ENCODE measurements around the gene CGB7. TPM values are rescaled to one million over a fixed set of nuclear protein-coding genes. Genes with fewer than 3 reads are reported as not detected.

The CGB7 gene
- total and polyA plus RNA-seq, 10 of the 15 experiments (the other 5 are each of a cell fraction or from before 2014, with no cell fraction given): 0.06 TPM; not detected in 9

- 30% methylated on average over 3 of the region's 3 CpGs for WGBS (ENCODE audit: insufficient coverage, insufficient replicate concordance, low lambda C conversion rate, missing lambda C conversion rate)
- Histone ChIP-seq H3K4me3 (no peak overlapping the region), H3K4me2 (ENCODE audit: control insufficient read depth, insufficient read depth) (no peak overlapping the region), H3K27ac (ENCODE audit: control insufficient read depth, insufficient read depth) (no peak overlapping the region), H3K9me3 (replicated peaks; ENCODE audit: control insufficient read depth, insufficient read depth, low read length) (no peaks in the 10 kb centered on the region; the same call in 2 of the 3 replicates), H3K27me3 (replicated peaks in 1 of 2; ENCODE audit: control insufficient read depth in 2 of 2, insufficient read depth in 2 of 2, low read length in 1 of 2) (peaks cover 2 to 3% of the 10 kb centered on the region in 2 experiments), H3K9ac (ENCODE audit: control insufficient read depth, insufficient read depth, low read length) (no peak overlapping the region), H4K20me1 (ENCODE audit: control insufficient read depth, insufficient read depth) (no peaks in the 10 kb centered on the region), H3K79me2 (ENCODE audit: control insufficient read depth, insufficient read depth, low read length) (no peaks in the 10 kb centered on the region), H3K36me3 (ENCODE audit: control insufficient read depth in 2 of 2, insufficient read depth in 2 of 2, low read length in 1 of 2) (no peaks in the 10 kb centered on the region), H2AFZ (ENCODE audit: control insufficient read depth, low read depth, low read length) (no peak overlapping the region), H3K4me1 (ENCODE audit: control insufficient read depth, insufficient read depth, low read length) (no peaks in the 10 kb centered on the region)
- CTCF ChIA-PET: no interaction called here
- intact Hi-C loops (cut with micrococcal nuclease; ENCODE audit: unreplicated experiment): no loop called here
- POLR2A ChIA-PET: no interaction called here
- SMC1A ChIA-PET (ENCODE audit: uncharacterized antibody, unreplicated experiment): interaction anchor here (0.9 kb wide), 1 partner anchor 156 kb away, joined by 3 read pairs; no protein-coding TSS in a partner anchor
- no TSS peak for BruUV-seq (replicated peaks)
- RAD21 ChIA-PET (ENCODE audit: unreplicated experiment): no interaction called here
- FAIRE-seq: no peak
- in situ Hi-C loops (cut with MboI): no loop called here
- DNase-seq (ENCODE audit: low read depth, low spot score): no peak
- TF ChIP-seq TCF12 (IDR thresholded peaks at IDR 0.05; ENCODE audit: low read depth, low read length) (no peak), HDAC6 (IDR thresholded peaks at IDR 0.05; ENCODE audit: unreplicated experiment) (no peak), SREBF1 (IDR thresholded peaks at IDR 0.05; ENCODE audit: low read length) (no peak), CTCF (IDR thresholded peaks at IDR 0.05 in 2 of 3, conservative IDR thresholded peaks at IDR 0.05 in 1 of 3; ENCODE audit: control insufficient read depth in 2 of 3, extremely low read depth in 1 of 3, insufficient read depth in 1 of 3, low read depth in 3 of 3, low read length in 3 of 3) (no peak), RELA (IDR thresholded peaks at IDR 0.05; ENCODE audit: borderline replicate concordance, partially characterized antibody) (no peak)
- no peak for ATAC-seq
Observed at GRCh38 chr19:49067554-49067953, 10.0 kb upstream of the CGB7 start.

Data from GM12878 (cell line).